ENCODE data around the gene CHDH.

- TF ChIP-seq CTCF (IDR thresholded peaks at IDR 0.05) (no peak), POLR2A (IDR thresholded peaks at IDR 0.05) (no peak)
Observed at GRCh38 chr3:53776494-53777101, 69.6 kb downstream of the CHDH start.

Data from body of pancreas (tissue), 4 donors.